Karpas-422 (cell line): Measurements from ENCODE around the gene KCNAB2. TPM values are rescaled to one million over a fixed set of nuclear protein-coding genes. Genes with fewer than 3 reads are reported as not detected.

Source experiments
- DNase-seq: peaks from one replicate; pipeline ENCODE4 v3.0.0-alpha.2; 2015
- H2AFZ ChIP-seq: fragments of 200-600 bp; sonication (generic); 2 replicates; pipeline ENCODE4 v1.6.1; 2014; ENCODE audit warnings: antibody characterized with exemption, low read length, mixed read lengths
- H3K27ac ChIP-seq: fragments of 200-600 bp; sonication (generic); 2 replicates; pipeline ENCODE4 v1.5.1; 2014; ENCODE audit warnings: mild to moderate bottlenecking, low read length, moderate library complexity
- H3K27me3 ChIP-seq: fragments of 200-600 bp; sonication (generic); 2 replicates; pipeline ENCODE4 v1.6.1; 2014; ENCODE audit warnings: low read length, mixed read lengths
- H3K36me3 ChIP-seq: fragments of 200-600 bp; sonication (generic); 2 replicates; pipeline ENCODE4 v1.6.1; 2014; ENCODE audit warnings: low read length, mixed read lengths; ENCODE audit not compliant: insufficient read depth
- H3K4me1 ChIP-seq: fragments of 200-600 bp; sonication (generic); 2 replicates; pipeline ENCODE4 v1.6.1; 2014; ENCODE audit warnings: mild to moderate bottlenecking, low read length, mixed read lengths
- H3K4me2 ChIP-seq: fragments of 200-600 bp; sonication (generic); 2 replicates; pipeline ENCODE4 v1.6.1; 2014; ENCODE audit warnings: low read length, low read depth, mild to moderate bottlenecking; ENCODE audit not compliant: poor library complexity, severe bottlenecking
- H3K4me3 ChIP-seq: fragments of 200-600 bp; sonication (generic); 2 replicates; pipeline ENCODE4 v1.5.1; 2014; ENCODE audit warnings: mild to moderate bottlenecking, antibody characterized with exemption, low read length, mixed read lengths
- H3K79me2 ChIP-seq: fragments of 200-600 bp; sonication (generic); 2 replicates; pipeline ENCODE4 v1.6.1; 2014; ENCODE audit warnings: mild to moderate bottlenecking, low read length, mixed read lengths
- H3K9ac ChIP-seq: fragments of 200-600 bp; sonication (generic); 2 replicates; pipeline ENCODE4 v1.6.0; 2014; ENCODE audit warnings: low read length
- H3K9me2 ChIP-seq: fragments of 200-600 bp; sonication (generic), shearing (Covaris generic); replicated peaks from 2 replicates; pipeline ENCODE4 v1.6.0; 2014; ENCODE audit warnings: mild to moderate bottlenecking, low read length, moderate library complexity; ENCODE audit not compliant: insufficient read depth
- H3K9me3 ChIP-seq: fragments of 300-700, 200-600 bp; sonication (generic); 2 replicates; pipeline ENCODE4 v1.6.1; 2014; ENCODE audit warnings: low read length, mixed read lengths
- H4K20me1 ChIP-seq: fragments of 200-600 bp; sonication (generic); 2 replicates; pipeline ENCODE4 v1.6.1; 2014; ENCODE audit warnings: mild to moderate bottlenecking, antibody characterized with exemption, low read length, low read depth; ENCODE audit not compliant: insufficient read depth
- total RNA-seq: library from RNA; depleted of rRNA; stranded (reverse); fragments of >200 nt; shearing (Covaris generic); gene quantifications from 2 replicates; pipeline ENCODE4 v1.2.3, GENCODE V29; 2014; ENCODE audit warnings: low replicate concordance

Gene KCNAB2
- total RNA-seq, 1 experiment from 2014 or later, result 27.3 TPM

- Histone ChIP-seq H2AFZ (no peak overlapping the region), H3K9me2 (no peaks in the 10 kb centered on the region), H3K36me3 (no peaks in the 10 kb centered on the region), H3K27ac (no peak overlapping the region), H4K20me1 (no peaks in the 10 kb centered on the region), H3K79me2 (no peaks in the 10 kb centered on the region), H3K27me3 (no peaks in the 10 kb centered on the region), H3K4me2 (no peak overlapping the region), H3K4me1 (no peaks in the 10 kb centered on the region), H3K9ac (no peak overlapping the region), H3K9me3 (no peaks in the 10 kb centered on the region; the same call in 1 of the 2 replicates), H3K4me3 (no peak overlapping the region)
- no peak for DNase-seq
Measured at GRCh38 chr1:6116137-6116536, 70.4 kb downstream of the KCNAB2 start.

GRCh38 chr1:6117064-6117463 lies 71.4 kb downstream of the KCNAB2 start:
- no peaks in the 10 kb centered on the region; the same call in 1 of the 2 replicates for H3K9me3 ChIP-seq
- H3K9me2 ChIP-seq, result no peaks in the 10 kb centered on the region
- H3K9ac ChIP-seq, result no peak overlapping the region
- H3K27ac ChIP-seq, result no peak overlapping the region
- no peak overlapping the region for H3K4me3 ChIP-seq
- H2AFZ ChIP-seq, result no peak overlapping the region
- no peaks in the 10 kb centered on the region for H3K27me3 ChIP-seq
- H3K79me2 ChIP-seq, result no peaks in the 10 kb centered on the region
- no peaks in the 10 kb centered on the region for H4K20me1 ChIP-seq
- no peaks in the 10 kb centered on the region for H3K4me1 ChIP-seq
- no peak for DNase-seq
- H3K4me2 ChIP-seq, result no peak overlapping the region
- H3K36me3 ChIP-seq, result no peaks in the 10 kb centered on the region

- no peak overlapping the region for H2AFZ ChIP-seq
- no peak overlapping the region for H3K4me2 ChIP-seq
- no peaks in the 10 kb centered on the region for H3K27me3 ChIP-seq
- H3K4me3 ChIP-seq, result no peak overlapping the region
- no peaks in the 10 kb centered on the region for H3K4me1 ChIP-seq
- no peaks in the 10 kb centered on the region; the same call in 1 of the 2 replicates for H3K9me3 ChIP-seq
- H3K36me3 ChIP-seq, result no peaks in the 10 kb centered on the region
- no peak overlapping the region for H3K27ac ChIP-seq
- no peaks in the 10 kb centered on the region for H4K20me1 ChIP-seq
- H3K79me2 ChIP-seq, result no peaks in the 10 kb centered on the region
- no peak for DNase-seq
- no peak overlapping the region for H3K9ac ChIP-seq
- H3K9me2 ChIP-seq, result no peaks in the 10 kb centered on the region
Measured at GRCh38 chr1:6117624-6118023, 71.9 kb downstream of the KCNAB2 start.

GRCh38 chr1:6118415-6118814 lies 72.7 kb downstream of the KCNAB2 start:
- H3K36me3 ChIP-seq, result no peaks in the 10 kb centered on the region
- H3K79me2 ChIP-seq, result no peaks in the 10 kb centered on the region
- DNase-seq, result no peak
- H2AFZ ChIP-seq, result no peak overlapping the region
- H3K9me2 ChIP-seq, result no peaks in the 10 kb centered on the region
- no peak overlapping the region for H3K9ac ChIP-seq
- no peak overlapping the region for H3K4me3 ChIP-seq
- H4K20me1 ChIP-seq, result no peaks in the 10 kb centered on the region
- H3K27me3 ChIP-seq, result no peaks in the 10 kb centered on the region
- no peaks in the 10 kb centered on the region for H3K4me1 ChIP-seq
- no peaks in the 10 kb centered on the region; the same call in 1 of the 2 replicates for H3K9me3 ChIP-seq
- no peak overlapping the region for H3K27ac ChIP-seq
- no peak overlapping the region for H3K4me2 ChIP-seq

GRCh38 chr1:6121021-6121421 lies 75.3 kb downstream of the KCNAB2 start:
- Histone ChIP-seq H3K4me3 (no peak overlapping the region), H3K4me2 (no peak overlapping the region), H3K27ac (no peak overlapping the region), H3K27me3 (no peaks in the 10 kb centered on the region), H3K9ac (no peak overlapping the region), H3K9me3 (no peaks in the 10 kb centered on the region; the same call in 1 of the 2 replicates), H3K9me2 (no peaks in the 10 kb centered on the region), H2AFZ (no peak overlapping the region), H4K20me1 (no peaks in the 10 kb centered on the region), H3K4me1 (no peaks in the 10 kb centered on the region), H3K79me2 (no peaks in the 10 kb centered on the region), H3K36me3 (no peaks in the 10 kb centered on the region)
- DNase-seq, result no peak

- Histone ChIP-seq H3K36me3 (no peaks in the 10 kb centered on the region), H3K27me3 (no peaks in the 10 kb centered on the region), H3K4me1 (no peaks in the 10 kb centered on the region), H4K20me1 (no peaks in the 10 kb centered on the region), H3K4me2 (no peak overlapping the region), H3K9me2 (no peaks in the 10 kb centered on the region), H2AFZ (no peak overlapping the region), H3K9ac (no peak overlapping the region), H3K27ac (no peak overlapping the region), H3K4me3 (no peak overlapping the region), H3K79me2 (no peaks in the 10 kb centered on the region), H3K9me3 (no peaks in the 10 kb centered on the region; the same call in 1 of the 2 replicates)
- DNase-seq, result no peak
Measured at GRCh38 chr1:6121651-6122370, 76.1 kb downstream of the KCNAB2 start.

GRCh38 chr1:6123083-6123482 lies 77.4 kb downstream of the KCNAB2 start:
- no peaks in the 10 kb centered on the region for H3K9me2 ChIP-seq
- no peaks in the 10 kb centered on the region for H3K27me3 ChIP-seq
- peaks cover 1% of the 10 kb centered on the region; the same call in 1 of the 2 replicates for H4K20me1 ChIP-seq
- H3K4me2 ChIP-seq, result no peak overlapping the region
- no peaks in the 10 kb centered on the region for H3K36me3 ChIP-seq
- no peak for DNase-seq
- no peaks in the 10 kb centered on the region for H3K79me2 ChIP-seq
- no peaks in the 10 kb centered on the region for H3K4me1 ChIP-seq
- H2AFZ ChIP-seq, result no peak overlapping the region
- H3K4me3 ChIP-seq, result no peak overlapping the region
- H3K9me3 ChIP-seq, result no peaks in the 10 kb centered on the region
- H3K9ac ChIP-seq, result no peak overlapping the region
- H3K27ac ChIP-seq, result no peak overlapping the region

GRCh38 chr1:6123816-6124215 lies 78.1 kb downstream of the KCNAB2 start:
- no peaks in the 10 kb centered on the region for H3K4me1 ChIP-seq
- H2AFZ ChIP-seq, result no peak overlapping the region
- no peak for DNase-seq
- no peaks in the 10 kb centered on the region for H3K36me3 ChIP-seq
- no peak overlapping the region for H3K27ac ChIP-seq
- H3K9ac ChIP-seq, result no peak overlapping the region
- no peaks in the 10 kb centered on the region for H3K9me3 ChIP-seq
- no peaks in the 10 kb centered on the region for H3K79me2 ChIP-seq
- H3K9me2 ChIP-seq, result no peaks in the 10 kb centered on the region
- no peak overlapping the region for H3K4me3 ChIP-seq
- no peaks in the 10 kb centered on the region for H3K27me3 ChIP-seq
- H4K20me1 ChIP-seq, result peaks cover 4% of the 10 kb centered on the region; the same call in 1 of the 2 replicates
- no peak overlapping the region for H3K4me2 ChIP-seq
